GM21786 (cell line): Measurements from ENCODE around the gene DDX54.
A peak's percentile ranks its signal among the peaks of the same experiment; 100 is the strongest.

Experiments
- ATAC-seq: cut with Tn5 transposase; IDR thresholded peaks from one replicate; pipeline ENCODE4 v1.9.1; 2021; ENCODE audit not compliant: unreplicated experiment

Gene DDX54

DNA sequence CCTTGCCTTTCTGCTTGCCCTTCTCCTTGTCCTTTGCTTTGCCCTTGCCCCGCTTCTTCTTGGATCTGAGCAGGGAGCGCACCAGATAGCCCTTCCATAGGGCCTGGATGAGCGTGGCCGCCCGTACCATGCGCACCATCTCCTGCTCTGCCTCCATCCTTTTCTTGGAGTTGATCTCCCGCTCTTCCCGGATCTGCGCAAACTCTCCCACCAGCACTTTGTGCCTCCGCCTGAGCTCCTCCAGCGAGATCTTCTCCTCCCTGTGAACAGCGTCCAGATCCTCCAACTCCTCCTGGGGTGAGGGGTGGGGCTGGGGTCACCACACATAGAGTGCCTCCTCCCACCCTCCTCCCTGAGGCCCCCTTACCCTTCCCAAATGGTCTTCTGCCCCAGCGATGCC, 10.3 kb upstream of the DDX54 start:
- no peak for ATAC-seq

DNA sequence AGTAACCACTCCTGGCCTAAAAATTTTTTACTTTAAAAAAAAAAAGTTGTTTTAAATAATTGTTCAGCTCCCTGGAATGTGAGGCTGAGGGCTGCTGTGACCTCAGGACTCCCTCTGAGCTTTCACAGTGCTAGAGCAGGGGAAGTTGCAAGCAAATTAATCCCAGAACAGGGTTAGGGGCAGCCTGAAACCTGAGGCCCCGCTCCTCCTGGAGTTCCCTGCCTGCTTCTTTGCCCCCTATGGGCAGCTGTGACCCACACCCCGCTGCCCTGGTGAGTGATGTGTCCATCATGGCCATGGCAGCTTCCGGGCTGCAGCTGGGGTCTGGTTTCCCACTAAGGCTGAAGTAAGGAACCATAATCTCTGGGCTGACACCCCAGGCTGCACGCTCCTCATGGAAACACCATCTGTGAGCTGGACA, 9.7 kb upstream of the DDX54 start:
- no peak for ATAC-seq

DNA sequence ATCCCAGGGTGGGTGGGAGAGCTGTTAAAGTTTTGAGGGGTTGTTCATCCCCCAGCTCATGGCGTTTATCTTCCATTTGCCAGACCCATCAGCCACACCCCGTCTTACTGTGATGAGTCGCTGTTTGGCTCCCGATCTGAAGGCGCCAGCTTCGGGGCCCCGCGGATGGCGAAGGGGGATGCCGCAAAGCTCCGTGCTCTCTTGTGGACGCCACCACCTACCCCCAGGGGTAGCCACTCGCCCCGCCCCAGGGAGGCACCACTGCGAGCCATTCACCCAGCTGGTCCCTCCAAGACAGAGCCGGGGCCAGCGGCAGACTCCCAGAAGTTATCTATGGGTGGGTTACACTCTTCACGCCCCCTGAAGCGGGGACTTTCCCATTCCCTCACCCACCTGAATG, 5.9 kb upstream of the DDX54 start:
- no peak for ATAC-seq

DNA sequence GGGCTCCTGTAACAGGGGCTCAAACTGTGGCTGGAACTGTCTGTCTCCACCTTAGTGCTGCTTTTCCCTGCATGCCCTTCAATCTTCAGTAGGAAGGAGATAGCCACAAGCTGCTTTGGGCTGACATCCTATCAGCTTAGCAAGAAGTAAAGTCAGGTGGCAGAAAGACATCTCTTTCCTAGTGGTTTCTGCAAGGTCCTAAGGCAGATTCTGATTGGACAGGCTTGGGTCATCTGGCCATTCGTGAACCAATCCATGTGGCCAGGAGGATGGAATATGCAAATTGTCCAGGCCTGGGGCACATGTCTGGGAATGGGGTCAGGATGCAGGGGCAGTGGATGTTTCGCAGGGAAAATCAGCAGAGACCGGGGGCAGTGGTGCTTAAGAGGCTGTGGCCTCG, 5.5 kb upstream of the DDX54 start:
- ATAC-seq: no peak

DNA sequence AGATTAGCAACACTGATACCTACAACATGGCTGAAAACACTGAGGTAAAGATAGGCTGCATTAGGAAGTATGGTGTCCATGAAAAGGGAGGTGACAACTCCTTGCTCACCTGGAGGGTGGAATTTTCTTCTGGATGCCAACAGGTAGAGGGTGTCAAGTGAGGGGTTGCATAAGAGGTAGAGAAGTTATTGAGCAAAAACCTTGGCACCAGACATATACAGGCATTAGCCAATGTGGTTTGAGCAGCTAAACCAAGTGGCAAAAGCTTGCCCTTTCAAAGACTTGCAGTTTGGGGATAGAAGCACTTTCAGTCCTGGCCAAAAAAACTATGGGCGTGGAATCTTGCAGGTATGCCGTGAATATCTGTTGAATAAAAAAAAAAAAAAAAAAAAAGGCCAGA, 4.1 kb upstream of the DDX54 start:
- ATAC-seq: no peak

DNA sequence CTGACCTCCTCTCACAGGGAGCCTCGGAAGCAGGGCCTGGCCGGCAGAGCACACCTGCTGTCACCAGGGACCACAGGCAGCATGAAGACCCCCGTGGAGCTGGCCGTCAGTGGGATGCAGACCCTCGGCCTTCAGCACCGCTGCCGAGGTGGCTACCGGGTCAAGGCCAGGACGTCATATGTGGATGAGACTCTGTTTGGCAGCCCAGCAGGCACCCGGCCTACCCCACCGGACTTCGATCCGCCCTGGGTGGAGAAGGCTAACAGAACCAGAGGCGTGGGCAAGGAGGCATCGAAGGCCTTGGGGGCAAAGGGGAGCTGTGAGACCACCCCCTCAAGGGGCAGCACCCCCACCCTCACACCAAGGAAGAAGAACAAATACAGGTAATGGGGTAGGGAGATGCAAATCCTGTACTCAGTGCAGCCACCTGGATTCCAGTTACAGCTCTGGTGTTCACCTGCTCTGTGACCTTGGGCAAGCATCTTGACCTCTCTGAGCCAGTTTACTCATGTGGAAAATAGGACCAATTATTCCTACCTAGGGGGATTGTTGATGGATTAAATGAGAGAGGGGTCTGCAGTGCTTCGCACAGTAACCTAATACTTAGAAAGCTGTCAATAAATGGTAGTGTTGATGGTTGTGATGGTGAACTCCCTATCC, 1.5 kb upstream of the DDX54 start:
- ATAC-seq: no peak

DNA sequence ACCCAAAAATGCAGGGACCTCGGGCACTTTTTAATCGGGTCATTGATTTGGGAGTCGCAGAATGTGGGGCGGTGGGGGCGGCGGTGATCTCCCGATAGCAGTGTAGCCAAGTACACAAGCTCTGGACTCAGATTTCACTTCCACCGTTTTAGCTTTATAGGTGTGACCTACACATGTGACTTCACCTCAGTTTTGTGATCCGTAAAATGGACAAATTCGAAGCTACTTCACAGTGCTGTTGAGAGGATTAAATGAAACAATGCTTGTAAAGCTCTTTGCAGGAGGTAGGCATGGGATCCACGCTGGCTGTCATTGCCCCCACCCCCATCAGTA, 721 bp upstream of the DDX54 start:
- no peak for ATAC-seq

DNA sequence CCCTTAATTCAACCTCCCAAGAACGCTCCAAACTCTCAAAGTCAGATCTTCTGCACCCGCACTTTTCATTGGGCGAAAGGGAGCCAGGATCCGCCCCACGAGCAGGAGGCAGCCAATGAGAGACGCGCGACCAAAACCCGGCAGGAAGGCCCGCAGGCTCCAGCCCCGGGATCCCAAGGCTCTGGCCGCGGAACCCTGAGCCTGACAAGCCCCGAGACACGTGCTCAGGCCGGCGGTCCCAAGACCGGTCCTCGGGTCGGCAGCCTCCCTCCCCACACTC, 438 bp downstream of the DDX54 start:
- peak; percentile 86 for ATAC-seq

DNA sequence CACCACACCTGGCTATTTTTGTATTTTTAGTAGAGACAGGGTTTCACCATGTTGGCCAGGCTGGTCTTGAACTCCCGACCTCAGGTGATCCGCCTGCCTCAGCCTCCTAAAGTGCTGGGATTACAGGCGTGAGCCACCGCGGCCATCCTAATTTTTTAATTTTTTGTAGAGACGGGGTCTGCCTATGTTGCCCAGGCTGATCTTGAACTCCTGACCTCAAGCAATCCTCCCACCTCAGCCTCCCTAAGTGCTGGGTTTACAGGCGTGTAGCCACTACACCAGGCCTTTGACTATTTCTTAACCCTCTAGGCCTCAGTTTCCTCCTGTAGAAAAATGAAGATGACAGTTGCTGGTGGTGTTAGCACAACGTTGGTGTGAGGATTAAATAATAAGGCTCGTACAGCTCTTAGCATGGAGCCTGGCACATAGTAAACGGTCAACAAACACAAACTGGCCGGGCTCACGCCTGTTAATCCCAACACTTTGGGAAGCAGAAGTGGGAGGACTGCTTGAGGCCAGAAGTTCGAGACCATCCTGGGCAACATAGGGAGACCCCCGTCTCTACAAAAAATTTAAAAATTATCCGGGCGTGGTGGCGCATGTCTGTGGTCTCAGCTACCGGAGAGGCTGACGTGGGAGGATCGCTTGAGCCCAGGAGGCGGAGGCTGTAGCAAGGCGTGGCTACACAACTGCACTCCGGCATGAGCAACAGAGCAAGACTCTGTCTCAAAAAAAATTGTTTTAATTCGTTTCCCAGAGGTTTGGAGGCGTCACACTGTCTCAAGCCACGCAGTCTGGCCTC, 979 bp downstream of the DDX54 start:
- ATAC-seq: peak; percentile 37

DNA sequence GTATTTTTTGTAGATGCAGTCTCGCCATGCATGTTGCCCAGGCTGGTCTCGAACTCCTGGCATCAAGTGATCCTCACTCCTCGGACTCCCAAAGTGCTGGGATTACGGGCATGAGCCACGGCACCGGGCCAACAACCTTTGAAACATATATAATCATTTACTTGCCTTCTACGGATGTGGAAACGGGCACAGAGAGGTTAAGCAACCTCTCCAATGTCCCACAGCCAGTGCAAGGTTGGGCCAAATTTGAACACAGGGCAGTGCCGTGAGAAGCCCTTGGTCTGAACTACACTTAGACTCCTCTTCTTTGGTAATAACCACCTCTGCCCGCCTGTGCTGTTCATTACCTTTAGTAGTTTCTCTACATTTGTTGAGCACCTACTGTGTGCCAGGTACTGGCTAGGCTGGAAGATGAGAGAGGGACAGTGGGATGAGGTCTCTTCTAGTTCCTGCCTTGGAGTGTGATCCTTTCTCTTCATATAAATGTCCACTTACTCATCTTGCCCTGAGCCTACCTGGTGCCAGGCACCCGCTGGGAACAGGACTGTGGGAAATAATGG, 2.2 kb downstream of the DDX54 start:
- no peak for ATAC-seq

DNA sequence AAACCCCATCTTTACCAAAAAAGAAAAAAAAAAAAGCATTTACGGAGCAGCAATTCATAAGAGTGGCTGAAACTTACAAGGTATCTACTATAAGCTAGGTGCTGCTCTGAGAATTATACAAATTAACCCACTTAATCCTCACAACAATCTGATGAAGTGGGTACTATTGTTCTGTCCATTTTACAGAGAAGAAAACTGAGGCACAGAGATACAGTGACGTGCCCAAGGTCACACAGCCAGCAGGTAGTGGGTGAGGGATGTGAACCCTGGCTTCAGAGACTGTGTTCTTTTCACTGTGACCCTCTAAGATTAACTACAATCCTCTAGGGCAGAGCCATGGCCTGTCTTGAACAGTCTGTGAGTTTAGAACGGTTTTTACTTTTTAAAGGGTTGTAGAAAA, 3.3 kb downstream of the DDX54 start:
- ATAC-seq: no peak

DNA sequence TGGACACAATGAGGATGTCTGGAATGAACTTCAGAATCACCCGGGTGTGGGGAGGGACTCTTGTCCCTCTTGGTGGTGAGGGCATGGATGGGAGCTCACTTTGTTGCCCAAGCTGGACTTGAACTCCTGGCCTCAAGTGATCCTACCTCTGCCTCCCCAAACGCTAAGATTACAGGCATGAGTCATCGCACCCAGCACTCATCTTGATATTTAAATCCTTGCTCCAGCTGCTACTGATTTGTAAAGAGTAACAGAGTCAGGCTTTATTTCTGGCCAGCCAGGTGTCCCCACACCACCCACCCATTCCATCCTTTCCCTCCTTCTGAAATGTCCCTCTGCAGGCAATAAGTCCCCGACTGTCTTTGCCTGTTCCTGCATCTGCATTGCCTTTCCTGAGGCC, 4.9 kb downstream of the DDX54 start:
- ATAC-seq: no peak

DNA sequence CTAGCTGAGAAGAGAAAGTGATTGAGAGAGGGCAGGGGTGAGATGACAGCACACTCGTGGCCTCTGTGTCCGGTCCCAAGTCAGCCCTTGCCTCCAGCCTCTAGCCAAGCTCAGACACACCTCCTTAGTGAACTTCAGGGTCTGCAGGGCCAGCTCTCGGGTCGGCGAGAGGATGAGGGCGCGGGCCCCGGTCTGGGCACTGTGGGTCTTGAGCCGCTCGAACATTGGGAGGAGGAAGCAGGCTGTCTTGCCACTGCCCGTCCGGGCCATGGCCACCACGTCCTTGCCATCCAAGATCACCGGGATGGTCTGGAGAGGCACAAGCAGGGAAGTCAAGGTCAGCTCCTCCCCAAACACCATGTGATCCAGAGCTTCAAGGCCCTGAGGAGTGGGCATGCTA, 6.3 kb downstream of the DDX54 start:
- ATAC-seq: no peak

DNA sequence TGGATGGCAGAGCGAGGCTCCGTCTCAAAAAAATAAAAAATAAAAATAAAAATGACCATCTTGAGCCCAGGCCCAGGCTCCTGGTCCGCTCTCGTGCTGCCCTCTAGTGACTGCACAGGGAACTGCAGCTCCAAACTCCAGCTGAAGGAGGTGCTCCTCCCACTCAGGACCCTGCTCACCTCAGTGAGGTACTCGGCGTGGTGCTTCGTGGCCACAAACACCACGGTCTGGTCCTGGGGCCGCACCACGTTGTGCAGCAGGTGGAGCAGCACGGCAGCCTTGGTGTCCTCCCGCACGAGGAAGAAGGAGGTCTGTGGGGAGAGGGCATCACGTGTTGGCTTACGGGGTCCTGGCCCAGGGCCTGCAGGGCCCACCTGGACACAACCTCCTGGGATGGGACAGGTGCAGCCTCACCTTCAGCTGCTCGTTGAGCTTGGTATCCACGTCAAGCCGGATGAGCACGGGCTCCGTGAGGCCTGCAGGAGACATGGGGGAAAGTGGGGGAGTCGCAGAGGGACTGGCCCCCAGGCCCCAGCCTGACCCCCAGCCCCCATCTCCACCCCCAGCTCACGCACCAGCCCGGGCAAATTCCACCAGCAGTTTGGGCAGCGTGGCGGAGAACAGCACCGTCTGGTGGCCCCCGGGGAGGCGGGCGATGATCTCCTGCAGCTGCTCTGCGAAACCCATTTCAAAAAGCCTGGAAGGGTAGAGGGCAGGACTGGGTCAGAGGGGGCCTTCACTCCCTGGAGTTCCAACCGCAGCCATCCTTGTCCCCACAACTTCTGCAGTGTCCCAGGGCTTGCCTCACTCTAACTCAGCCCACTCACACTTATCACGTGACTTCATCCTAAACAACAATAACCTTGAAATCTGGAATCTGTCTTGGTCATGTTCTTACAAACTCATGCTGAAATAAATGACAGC, 10.6 kb downstream of the DDX54 start:
- ATAC-seq: no peak

DNA sequence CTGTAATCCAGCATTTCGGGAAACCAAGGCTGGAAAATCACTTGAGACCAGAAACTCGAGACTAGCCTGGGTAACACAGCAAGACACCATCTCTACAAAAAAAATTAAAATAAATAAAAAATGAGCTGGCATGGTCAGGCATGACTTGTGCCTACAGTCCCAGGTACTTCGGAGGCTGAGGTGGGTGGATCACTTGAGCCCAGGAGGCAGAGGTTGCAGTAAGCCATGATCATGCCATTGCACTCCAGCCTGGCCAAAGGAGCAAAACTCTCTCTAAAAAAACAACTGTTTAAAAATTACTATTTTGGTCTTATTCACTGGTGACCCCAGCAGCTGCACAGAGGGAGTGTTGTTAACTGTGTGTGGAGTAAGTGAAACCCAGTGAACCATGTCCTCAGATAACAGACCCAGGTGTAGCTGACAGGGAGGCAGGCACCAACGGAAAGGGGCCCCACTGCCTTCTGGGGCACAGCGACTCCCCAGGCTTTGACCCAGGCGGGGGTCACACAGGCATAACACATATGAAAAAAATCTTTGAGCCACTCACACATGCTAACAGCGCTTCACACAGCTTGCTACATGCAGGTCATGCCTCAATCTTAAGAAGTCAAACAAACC, 12.1 kb downstream of the DDX54 start:
- ATAC-seq: peak; percentile 81

DNA sequence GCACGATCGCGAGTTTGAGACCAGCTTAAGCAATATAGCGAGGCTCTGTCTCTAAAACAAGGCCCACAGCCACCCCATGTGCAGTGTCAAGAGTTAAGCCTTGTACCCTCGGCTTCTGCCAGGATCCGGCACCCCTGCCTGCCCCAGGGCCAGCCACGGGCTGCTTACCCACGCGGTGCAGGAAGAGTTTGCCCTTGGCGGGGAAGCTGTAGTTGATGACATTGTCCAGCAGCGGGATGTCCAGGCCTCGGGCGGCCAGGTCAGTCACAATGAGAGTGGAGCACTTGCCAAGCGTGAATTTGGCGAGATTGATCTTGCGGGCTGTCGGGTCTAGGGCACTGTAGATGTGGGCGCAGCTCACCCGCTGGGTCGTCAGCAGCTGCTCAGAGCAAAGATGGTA, 13.1 kb downstream of the DDX54 start:
- ATAC-seq: no peak

DNA sequence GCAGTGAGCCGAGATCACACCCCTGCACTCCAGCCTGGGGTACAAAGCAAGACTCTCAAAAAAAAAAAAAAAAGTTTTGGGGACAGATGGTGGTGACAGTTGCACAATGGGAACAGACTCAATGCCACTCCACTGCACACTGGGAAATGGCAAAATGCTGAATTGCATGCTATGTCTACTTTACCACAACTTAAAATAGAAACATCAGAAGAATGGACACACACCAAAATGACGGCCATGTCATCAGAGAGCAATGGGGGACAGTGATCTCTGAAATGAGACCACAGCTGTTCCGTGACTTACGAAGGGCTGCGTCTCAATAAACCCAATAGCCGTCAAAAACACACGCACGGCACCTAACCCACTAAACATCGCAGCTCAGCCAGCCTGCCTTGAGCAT, 13.7 kb downstream of the DDX54 start:
- ATAC-seq: no peak

DNA sequence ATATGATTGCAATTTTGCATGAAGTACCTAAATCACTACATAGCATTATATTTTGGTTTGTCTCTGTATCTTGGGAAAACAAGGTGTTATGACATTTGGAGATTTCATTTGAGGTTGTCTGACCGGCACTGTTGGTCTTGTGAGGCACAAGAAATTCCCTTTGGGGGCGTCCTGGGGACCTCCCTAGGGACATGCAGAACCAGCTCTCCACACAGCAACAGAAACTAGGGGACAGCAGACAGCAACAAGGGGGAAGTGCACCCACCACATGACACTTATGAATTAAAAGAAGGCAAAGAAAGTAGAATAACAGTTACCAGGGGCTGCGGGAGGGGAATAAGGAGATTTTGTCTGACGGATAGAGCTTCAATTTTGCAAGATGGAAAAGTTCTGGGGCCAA, 14.4 kb downstream of the DDX54 start:
- no peak for ATAC-seq

DNA sequence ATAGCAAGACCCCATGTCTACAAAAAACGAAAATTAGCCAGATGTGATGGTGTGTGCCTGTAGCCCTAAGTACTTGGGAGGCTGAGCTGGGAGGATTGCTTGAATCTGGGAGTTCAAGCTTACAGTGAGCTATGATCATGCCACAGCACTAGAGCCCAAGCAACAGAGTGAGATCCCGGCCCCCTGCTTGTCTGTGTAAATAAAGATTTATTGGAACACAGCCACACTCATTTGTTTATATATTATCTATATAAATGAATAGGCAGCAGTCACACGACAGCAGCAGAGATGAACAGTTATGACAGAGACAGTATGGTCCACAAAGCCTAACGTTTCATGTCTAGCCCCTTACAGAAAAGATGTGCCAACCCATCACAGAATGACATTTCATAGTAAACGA, 14.8 kb downstream of the DDX54 start:
- no peak for ATAC-seq

DNA sequence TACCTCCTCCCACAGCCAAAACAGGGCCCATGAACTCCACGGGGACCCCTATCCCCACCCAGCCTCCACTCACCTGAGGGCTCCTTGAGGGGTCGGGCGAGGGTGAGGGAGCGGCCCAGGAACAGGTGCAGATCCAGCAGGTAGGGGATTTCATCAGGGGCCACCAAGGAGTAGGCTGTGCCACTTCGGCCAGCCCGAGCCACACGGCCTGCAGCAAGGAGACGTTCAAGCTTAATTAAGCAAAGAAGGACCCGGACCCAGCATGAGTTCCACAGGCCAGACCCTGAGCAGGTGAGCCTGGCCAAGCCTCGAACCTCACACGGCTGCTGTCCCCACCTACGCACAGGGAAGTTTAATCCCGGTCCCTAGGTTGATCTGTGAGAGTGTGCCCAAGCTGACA, 15.6 kb downstream of the DDX54 start:
- no peak for ATAC-seq

DNA sequence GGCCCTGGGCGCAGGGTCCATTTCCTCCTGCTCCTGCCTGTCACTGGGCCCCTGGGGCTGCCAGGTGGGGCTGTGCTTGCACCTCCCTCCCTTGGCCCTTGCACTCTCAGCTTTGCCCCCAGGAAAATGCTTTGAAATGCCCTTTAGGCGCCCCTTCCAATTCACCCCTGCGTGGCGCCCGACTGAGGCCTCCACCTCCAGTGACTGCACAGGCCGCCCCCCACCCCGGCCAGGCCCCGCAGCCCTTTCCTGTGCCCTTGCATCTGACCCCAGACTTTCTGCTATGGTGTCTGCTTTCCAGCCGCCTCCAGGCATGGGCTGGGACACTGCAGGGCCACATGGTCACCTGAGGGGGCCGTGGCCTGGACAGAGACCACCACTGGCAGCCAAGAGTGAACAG, 17.4 kb downstream of the DDX54 start:
- no peak for ATAC-seq
